SH-SY5Y (cell line): Measurements from ENCODE around the gene HYAL1.

Experiments used
- GATA2 ChIP-seq: IDR thresholded peaks from 2 replicates; pipeline ENCODE4 v1.6.1; 2011; ENCODE audit warnings: mild to moderate bottlenecking, low read depth, low read length
- GATA3 ChIP-seq: IDR thresholded peaks from 2 replicates; pipeline ENCODE4 v1.6.1; 2011; ENCODE audit warnings: low read depth, mild to moderate bottlenecking, low read length, moderate library complexity

HYAL1 gene

GRCh38 chr3:50324351-50325112, 21.2 kb upstream of the HYAL1 start:
- TF ChIP-seq GATA3 (no peak), GATA2 (no peak)

GRCh38 chr3:50323614-50324199, 20.3 kb upstream of the HYAL1 start:
- TF ChIP-seq GATA2 (no peak), GATA3 (no peak)

- TF ChIP-seq GATA2 (no peak), GATA3 (no peak)
These were observed 19.8 kb upstream of the HYAL1 start for GRCh38 chr3:50323092-50323600.

- no peak for TF ChIP-seq GATA2
- TF ChIP-seq GATA3: no peak
These were observed 19.2 kb upstream of the HYAL1 start, which contains the start of gene HYAL2 for GRCh38 chr3:50322386-50323091. Gene HYAL2 (minus strand): TSS chr3:50322745. CDS start chr3:50320489, 2,256 bp downstream.

- no peak for TF ChIP-seq GATA2
- no peak for TF ChIP-seq GATA3
These were observed 18.7 kb upstream of the HYAL1 start for GRCh38 chr3:50322115-50322385.

GRCh38 chr3:50321336-50322114, 18.2 kb upstream of the HYAL1 start:
- peak; percentile 18; the same call in 1 of the 2 replicates for TF ChIP-seq GATA2
- no peak for TF ChIP-seq GATA3

GRCh38 chr3:50320853-50321335, 17.5 kb upstream of the HYAL1 start:
- TF ChIP-seq GATA3: no peak
- TF ChIP-seq GATA2: no peak

- TF ChIP-seq GATA3 (no peak), GATA2 (no peak)
These were observed 16.7 kb upstream of the HYAL1 start for GRCh38 chr3:50319894-50320625.

GRCh38 chr3:50319181-50319893, 16.0 kb upstream of the HYAL1 start:
- TF ChIP-seq GATA2: no peak
- TF ChIP-seq GATA3: no peak

- no peak for TF ChIP-seq GATA2
- TF ChIP-seq GATA3: no peak
These were observed 15.2 kb upstream of the HYAL1 start for GRCh38 chr3:50318615-50319014.

- no peak for TF ChIP-seq GATA3
- no peak for TF ChIP-seq GATA2
These were observed 14.8 kb upstream of the HYAL1 start for GRCh38 chr3:50318163-50318562.

GRCh38 chr3:50317300-50317699, 13.9 kb upstream of the HYAL1 start:
- TF ChIP-seq GATA3 (no peak), GATA2 (no peak)

- TF ChIP-seq GATA3 (no peak), GATA2 (no peak)
These were observed 13.4 kb upstream of the HYAL1 start for GRCh38 chr3:50316657-50317242.

- TF ChIP-seq GATA2 (no peak), GATA3 (no peak)
These were observed 11.4 kb upstream of the HYAL1 start for GRCh38 chr3:50314816-50315215.
